ENCODE measurements around the gene ALX3.
"Not testable (repeated sequence)": the region's sequence is repeated elsewhere in the genome, so short reads cannot be mapped to it uniquely, and the experiment has no call there.

ALX3 gene

DNA sequence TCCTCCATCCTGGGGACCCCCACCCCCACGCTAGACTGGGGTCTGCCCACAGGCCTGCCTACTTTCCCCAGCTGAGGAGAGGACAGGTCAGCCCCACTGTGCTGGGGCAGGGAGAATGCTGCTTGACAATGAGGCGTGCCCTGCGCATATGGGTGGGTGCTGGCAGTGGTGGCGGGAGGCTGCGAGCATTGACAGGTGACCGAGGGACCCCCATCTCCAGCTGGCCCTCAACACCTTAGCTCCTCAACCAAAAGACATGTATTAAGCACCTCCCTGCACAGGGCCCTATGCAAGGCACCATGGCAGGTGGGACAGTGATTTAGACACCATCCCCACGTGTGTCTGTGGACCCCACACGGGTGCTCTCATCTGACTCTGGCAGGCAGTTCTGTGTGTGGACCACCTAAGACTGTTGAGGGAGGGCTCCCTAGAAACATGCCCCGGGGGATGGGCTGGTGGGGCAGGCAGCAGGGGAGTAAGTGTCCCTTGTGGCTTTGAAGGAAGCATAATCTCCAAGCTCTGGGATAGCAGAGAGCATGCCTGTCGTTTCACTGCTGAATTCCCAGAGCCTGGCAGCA, 18.4 kb upstream of the ALX3 start:
- DNase-seq, result no peak

DNA sequence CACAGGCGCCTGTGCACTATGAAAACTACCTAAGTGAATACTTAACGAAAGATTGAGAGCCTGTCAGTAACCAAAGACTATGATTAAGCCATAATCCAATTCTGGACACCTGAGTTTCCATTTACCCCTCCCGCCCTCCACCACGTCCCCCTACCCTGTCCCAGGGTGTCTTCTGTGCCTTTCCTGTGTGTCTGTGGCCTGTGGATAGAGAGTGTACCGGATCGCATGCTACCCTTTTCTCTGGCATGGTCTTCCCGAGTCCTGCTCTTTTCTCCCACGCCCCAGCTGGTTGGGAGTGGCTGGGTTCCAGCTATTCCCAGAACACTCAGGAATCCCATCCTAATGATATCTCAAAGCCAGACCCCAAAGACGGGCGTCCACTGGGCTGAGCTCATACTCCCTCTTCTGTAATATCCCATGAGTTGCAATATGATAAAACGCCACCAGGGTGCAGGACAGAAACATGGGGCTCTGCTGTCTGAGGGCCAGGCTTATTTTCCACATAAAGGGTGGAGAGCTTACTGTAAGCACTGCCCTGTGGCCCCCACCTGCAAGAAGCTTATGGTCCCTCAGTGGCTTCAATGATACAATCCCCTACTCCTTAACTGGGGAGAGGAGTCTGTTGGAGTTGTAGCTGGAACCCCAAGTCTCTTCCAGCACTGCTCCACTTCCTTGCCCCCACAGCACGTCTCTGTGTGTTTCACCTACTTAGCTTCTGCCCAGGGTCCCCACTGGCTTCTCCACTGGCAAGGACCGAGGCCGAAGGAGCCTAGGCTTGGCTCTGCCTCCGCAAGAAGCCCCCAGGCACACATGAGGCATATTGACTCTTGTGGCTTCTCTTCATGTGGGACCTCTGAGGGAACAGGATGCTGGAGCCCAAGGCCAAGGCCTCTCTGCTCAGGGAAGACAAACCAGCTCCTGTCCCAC, 17.6 kb upstream of the ALX3 start:
- peak; percentile 71 for DNase-seq

DNA sequence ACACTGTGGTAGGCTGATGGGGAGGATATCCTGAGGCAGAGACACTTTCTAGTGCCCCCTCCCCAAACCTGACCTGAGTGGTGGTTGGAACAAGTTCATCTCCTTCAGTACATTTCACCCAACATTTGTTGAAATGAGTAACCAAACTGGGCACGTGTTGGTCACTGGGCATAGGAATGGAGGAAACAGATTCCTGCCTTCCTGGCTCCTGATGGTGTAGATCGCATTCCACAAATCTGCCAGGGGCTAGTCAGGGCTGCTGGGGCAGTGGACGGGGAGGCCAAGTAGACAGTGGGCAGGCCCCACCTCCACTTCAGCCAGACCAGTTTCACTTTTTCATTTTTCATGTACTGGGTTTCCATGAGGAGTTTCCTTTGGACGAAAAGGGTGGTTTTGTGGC, 16.5 kb upstream of the ALX3 start:
- DNase-seq, result no peak

DNA sequence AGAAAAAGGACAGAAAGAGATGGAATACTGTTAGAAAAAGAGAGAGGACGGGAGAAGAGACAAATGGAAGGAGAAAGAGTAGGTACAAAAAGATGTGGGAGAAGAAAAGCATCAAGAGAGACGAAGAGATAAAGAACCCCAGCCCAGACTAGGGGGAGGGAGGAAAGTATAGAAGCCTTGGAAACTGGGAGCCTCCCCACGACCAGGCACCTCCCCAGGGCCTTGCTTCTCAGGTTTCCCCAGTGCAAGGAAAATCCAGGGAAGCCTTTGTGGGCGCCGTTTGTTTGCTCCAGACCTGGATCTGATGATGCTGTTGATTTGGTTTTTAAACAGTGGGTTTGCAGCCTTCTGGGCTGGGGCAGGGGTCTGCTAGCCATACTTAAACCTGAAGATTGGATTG, 15.2 kb upstream of the ALX3 start:
- no peak for DNase-seq

DNA sequence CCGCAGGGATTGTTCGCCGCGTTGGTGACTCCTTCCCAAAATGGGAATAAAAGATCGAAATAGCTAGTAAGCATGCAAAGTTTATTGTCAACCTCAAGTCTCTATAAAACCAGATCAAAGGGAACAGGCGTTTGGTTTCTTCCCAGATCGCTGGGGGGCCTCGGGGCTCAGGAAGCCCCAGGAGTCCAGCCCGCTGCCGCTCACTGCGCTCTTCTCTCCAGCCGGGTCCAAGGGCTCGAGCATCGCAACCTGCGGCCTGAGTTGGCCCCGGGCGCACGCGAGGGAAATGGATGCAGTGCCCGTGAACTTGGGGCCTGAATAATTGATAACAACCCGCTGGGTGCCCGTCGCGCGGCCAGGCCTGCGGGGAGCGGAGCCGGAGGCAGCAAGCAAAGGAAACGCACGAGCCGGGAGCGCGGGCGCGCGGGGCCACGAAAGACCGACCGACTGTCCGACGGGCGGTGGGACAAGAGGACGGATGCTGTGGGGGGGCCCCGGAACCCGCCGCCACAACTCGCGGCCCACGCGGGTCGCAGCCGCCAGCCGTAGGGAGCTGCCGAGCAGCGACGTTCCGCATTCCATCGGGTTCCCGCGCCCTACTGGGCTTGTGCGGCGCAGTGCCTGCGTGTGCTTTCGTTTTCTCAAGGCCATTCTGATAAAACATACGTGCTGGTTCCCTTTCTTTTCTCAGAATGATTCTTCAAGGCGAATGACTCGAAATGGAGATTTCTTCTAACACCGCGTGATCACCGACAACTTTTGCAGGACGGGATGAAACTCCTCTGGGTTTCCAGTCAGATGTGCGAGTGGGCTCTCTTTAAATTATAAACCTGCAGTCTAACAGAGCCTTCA, 14.0 kb upstream of the ALX3 start:
- peak; percentile 67 for DNase-seq

- DNase-seq, result no peak
These were observed 13.4 kb upstream of the ALX3 start for GRCh38 chr1:110083866-110084226.

DNA sequence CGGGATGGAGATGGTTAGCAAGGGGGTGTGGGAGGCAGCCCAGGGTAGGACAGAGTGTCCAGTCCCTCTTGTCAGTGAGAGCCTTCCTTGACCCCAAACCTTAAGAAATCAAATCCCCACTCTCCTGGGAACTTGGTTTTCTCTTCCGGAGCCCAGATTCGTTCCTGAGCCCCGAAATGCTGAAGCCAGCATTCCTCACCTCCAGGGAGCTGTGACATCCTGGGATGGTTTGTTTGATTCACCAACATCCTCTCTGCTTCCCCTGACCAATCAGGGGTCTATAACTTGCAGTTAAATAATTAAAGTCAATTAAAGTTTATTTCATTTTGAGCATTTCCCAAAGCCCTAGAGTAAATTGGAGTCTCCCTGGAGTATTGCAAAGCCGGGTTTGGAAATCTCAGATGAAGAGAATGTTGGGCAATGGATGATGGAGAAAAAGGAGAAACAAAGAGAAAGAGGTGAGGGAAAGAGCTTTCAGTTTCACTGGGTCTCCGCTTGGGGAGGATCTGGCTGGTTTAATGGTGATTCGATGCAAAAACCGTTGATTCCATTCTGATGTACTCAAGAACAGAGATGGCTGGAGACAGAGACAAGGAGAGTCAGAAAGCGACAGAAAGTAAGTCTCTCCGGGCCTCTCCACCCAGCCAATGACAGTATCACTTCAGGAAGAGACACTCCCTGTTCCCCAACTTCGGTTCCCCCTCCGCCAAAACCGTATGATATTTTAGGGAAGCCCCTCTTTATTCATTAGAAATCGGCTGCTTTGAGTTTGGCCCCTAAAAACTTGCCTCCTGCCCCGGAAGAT, 12.8 kb upstream of the ALX3 start:
- peak; percentile 22 for DNase-seq

DNA sequence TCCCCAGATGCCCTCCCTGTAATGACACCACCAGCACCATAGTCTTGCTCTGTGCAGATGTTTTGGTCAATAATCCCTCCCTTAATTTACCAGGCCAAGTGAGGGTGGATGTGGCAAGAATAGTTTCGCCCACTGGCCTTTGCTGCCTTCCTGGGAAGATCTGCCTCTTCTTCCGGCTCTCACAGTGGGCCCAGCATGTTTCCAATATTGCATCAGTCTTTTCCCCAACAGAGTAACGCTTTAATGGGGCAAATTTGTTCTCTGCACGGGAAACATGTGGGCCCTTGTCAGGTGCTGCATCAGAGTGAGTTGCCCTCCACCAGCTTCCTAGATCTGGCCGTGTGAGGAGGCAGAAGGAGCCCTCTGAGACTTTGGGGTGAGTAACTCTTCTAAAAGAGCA, 12.0 kb upstream of the ALX3 start:
- no peak for DNase-seq

DNA sequence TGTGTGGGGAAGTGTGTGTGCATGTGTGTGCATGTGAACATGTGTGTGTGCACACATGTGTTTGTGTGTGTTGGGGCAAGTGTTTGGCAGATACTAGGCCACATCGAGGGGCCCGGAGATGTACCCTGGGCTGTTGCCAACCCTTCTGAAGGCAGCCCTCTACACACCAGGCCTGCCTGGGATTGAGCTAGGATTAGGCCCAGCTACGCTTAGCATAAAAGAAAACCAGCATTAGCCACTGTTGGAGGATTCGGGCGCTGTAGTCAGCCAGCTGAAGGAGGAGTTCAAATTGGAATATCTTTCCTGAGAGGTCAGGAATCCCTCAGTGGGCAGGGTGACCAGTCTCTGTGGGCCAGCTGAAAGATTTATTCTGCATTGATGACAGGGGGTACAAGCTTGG, 10.6 kb upstream of the ALX3 start:
- DNase-seq, result no peak

GRCh38 chr1:110079995-110080394, 9.5 kb upstream of the ALX3 start:
- DNase-seq, result not testable (repeated sequence)

DNA sequence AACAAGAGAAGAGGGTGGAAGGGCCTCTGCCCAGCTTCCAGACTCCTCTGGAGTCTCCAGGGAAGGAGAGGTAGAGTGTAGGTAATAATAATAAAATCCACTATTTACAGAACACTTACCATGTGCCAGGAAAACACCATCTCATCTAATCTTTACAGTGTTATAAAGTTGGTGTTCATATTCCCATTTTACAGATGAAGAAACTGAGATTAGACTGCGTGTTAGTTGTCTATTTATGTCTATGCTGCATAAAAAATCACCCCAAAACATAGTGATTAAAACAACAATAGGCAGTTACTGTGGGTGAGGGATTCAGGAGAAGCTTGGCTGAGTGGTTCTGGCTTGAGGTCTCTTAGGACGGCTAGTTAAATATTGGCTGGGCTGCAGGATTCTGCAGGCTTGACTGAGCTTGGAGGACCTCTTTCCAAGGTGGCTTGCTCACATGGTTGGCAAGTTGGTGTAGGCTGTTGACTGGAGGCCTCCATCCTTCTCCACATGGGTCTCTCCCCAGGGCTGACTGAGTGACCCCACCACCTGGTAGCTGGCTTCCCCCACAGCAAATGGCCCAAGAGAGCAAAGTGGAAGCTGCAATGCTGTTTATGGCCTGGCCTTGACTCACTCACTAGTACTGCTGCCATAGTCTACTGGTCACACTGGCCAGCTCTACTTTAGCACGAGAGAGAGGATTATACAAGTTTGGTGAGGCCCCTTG, 6.5 kb upstream of the ALX3 start:
- no peak for DNase-seq

DNA sequence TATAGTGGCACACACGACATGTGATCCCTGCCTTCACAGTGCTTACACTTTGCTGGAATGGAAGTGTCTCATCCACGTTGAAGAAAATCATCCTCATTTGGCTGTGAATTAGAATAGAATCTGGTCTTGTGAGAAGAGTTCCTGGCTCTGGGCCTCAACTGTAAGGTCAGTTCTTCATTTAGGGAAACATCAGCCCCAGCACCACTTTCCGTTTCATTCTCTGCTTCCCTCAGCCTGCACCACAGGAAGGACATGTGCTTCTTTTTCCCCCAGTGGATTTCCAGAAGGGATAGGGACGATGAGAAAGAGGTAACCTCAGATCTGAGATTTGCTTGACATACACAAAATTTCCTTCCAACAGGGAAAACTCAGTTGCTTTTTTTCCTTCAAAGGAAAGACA, 3.7 kb upstream of the ALX3 start:
- no peak for DNase-seq

- no peak for DNase-seq
These were observed 196 bp downstream of the ALX3 start for GRCh38 chr1:110070282-110070669.

- no peak for DNase-seq
These were observed 829 bp downstream of the ALX3 start for GRCh38 chr1:110069404-110070281.

GRCh38 chr1:110068646-110069403, 1.6 kb downstream of the ALX3 start:
- DNase-seq, result no peak

DNA sequence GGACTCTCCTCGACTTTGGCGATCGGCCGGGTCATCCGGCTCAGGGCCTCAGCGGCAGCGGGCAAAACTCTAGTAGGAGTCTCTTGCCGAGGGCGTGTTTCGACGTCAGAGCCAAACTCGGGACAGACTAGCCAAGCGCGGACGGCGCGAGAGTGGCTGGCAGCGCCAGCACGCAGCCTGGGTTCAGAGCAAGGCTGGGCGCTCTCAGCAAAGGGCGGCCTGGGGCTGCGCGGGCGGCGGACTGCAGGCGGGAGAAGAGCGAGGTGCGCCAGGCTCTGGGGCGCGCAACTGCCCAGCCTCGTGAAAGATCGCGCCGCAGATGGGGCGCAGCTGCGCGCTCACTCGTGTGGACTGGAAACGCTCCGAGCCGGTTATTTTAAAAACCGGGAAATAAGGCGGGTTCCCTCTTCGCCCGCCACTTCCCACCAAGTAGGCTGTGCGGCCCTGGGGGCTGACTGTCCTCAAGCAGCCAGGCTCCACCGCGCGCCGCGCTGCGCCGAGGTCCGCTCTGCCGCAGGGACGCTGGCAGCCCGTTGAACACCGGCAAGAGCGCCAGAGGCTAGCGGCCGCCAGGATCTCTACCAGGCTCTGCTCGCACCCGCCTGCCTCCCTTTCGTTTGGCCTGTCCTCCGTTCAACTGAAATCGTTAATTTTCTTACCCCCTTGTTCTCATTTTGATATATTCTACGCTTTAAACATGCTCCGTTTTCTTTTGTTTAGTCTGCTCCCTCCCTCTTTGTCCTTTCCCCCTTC, 2.4 kb downstream of the ALX3 start:
- no peak for DNase-seq

- no peak for DNase-seq
These were observed 3.0 kb downstream of the ALX3 start for GRCh38 chr1:110067479-110067892.

DNA sequence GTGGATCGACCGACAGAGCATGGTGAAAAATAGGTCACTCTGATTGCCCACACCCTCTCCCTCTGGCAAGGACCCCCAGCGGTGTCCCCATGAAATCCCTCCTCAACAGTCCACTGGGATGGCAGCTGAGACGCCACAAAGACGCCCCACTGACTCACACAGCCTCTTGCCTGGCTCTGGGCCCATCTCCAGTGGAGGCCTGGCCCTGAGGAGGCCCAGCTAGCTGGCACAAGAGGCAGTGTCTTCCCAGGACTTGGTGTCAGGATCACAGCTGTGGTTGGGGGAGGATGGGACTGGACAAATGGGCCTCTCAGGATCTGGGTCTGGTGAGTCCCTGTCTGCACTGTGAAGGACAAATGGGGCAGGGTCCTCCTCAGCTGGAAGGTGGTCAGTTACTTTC, 4.6 kb downstream of the ALX3 start:
- no peak for DNase-seq

DNA sequence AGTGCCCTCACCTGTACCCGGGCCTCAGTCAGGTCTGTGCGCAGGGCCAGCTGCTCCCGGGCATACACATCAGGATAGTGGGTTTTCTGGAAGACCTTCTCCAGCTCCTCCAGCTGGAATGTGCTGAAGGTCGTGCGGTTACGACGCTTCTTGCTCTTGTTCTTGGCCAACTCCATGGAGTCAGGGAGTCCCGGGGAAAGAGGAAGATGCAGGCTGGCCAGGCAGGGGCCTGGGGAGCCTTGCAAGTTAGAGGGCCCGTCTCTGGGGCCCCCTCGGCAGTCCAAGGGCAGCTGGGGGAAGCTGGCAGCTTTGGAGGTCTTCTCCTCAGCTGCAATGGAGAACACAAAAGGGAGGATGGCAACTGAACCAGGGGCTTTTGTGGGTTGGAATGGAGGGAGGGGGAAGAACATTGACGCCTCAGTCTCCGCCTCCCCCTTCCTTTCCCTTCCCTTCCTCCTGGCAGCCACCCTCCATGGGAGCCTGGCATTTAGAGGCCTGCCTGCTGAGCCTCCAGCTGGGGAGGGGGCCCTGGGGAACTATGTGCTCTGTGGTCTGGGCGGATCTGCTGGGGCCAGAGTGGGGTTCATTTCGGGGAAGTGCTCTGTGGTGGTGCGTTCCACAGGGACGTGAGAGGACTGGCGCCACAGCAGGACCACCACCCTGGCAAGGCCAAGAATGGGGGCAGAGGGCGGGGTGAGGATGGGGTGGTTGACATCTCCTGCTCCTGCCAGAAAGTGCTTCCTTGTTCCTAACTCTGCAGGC, 5.7 kb downstream of the ALX3 start:
- DNase-seq, result no peak
